ENCODE results near the gene TMEM145. TPM values are rescaled to one million over a fixed set of nuclear protein-coding genes. Genes with fewer than 3 reads are reported as not detected.

Gene TMEM145
- total RNA-seq, 1 donor from 2014 or later = 0.26 TPM

DNA sequence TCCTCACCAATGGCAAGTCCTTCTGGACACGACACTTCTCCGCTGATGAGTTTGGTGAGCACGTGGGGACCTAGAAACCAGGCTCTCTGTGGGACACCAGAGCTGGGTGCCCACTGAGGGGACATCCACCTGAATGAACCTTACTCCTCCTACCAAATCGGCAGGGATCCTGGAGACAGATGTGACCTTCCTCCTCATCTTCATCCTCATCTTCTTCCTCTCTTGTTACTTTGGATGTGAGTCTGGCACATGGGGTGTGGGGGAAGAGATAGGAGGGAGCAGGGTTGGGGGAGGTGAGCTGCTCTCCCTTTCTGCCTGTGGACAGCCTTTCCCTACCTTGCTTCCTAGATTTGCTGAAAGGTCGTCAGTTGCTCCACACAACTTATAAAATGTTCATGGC lies 1.9 kb downstream of the TMEM145 start:
- no peak for DNase-seq (ENCODE audit: low read depth)
- Histone ChIP-seq H3K36me3 (ENCODE audit: control insufficient read depth, insufficient read depth, low read length) (no peaks in the 10 kb centered on the region), H3K27me3 (ENCODE audit: control insufficient read depth, insufficient read depth, low read length) (peaks cover 9% of the 10 kb centered on the region), H3K4me3 (ENCODE audit: low read depth, low read length) (no peak overlapping the region)
- FAIRE-seq = no peak
- TF ChIP-seq, protein P1, sequence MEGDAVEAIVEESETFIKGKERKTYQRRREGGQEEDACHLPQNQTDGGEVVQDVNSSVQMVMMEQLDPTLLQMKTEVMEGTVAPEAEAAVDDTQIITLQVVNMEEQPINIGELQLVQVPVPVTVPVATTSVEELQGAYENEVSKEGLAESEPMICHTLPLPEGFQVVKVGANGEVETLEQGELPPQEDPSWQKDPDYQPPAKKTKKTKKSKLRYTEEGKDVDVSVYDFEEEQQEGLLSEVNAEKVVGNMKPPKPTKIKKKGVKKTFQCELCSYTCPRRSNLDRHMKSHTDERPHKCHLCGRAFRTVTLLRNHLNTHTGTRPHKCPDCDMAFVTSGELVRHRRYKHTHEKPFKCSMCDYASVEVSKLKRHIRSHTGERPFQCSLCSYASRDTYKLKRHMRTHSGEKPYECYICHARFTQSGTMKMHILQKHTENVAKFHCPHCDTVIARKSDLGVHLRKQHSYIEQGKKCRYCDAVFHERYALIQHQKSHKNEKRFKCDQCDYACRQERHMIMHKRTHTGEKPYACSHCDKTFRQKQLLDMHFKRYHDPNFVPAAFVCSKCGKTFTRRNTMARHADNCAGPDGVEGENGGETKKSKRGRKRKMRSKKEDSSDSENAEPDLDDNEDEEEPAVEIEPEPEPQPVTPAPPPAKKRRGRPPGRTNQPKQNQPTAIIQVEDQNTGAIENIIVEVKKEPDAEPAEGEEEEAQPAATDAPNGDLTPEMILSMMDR (IDR thresholded peaks at IDR 0.05; ENCODE audit: insufficient read depth, low read length, severe bottlenecking) = no peak

DNA sequence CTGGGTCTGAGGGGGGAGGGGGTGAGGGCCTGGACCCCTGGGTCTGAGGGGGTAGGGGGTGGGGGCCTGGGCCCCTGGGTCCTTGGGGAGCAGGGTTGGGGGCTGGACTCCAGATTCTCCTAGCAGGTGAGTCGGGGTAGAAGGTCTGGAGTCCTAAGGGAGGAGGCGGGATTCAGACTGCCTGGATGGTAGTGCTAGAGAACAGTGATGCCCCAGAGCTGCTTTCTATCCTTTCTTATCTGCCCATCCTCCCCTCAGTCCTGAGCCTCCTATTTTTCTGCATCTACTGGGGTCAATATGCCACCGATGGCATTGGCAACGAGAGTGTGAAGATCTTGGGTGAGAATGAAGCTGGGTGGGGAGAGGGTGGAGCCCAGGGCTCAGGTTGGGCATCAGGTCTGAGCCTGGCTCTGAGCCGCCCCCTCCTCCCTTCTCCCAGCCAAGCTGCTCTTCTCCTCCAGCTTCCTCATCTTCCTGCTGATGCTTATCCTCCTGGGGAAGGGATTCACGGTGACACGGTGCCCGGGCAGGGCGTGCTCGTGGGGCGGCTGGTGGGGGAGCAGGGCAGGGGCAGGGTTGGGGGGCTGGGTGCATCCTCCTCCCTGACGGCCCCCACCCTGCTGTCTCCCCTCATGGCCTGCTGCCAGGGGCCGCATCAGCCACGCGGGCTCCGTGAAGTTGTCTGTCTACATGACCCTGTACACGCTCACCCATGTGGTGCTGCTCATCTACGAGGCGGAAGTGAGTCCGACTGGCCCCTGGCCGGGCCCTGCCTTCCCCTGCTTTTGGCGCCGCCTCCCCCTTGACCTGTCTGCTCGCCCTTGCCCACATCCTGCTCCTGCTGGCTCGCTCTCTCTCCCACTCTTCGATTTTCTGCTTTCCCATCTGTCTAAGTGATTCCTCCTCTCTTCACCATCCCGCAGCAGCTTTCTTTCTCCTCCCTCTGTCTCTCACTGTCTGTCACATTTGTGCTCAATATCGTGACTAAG lies 3.4 kb downstream of the TMEM145 start:
- no peak overlapping the region for H3K4me3 ChIP-seq (ENCODE audit: low read depth, low read length)
- no peaks in the 10 kb centered on the region for H3K36me3 ChIP-seq (ENCODE audit: control insufficient read depth, insufficient read depth, low read length)
- peaks cover 9% of the 10 kb centered on the region for H3K27me3 ChIP-seq (ENCODE audit: control insufficient read depth, insufficient read depth, low read length)
- TF ChIP-seq, protein P1 (IDR thresholded peaks at IDR 0.05; ENCODE audit: insufficient read depth, low read length, severe bottlenecking) = no peak
- DNase-seq (ENCODE audit: low read depth) = no peak
- no peak for FAIRE-seq

DNA sequence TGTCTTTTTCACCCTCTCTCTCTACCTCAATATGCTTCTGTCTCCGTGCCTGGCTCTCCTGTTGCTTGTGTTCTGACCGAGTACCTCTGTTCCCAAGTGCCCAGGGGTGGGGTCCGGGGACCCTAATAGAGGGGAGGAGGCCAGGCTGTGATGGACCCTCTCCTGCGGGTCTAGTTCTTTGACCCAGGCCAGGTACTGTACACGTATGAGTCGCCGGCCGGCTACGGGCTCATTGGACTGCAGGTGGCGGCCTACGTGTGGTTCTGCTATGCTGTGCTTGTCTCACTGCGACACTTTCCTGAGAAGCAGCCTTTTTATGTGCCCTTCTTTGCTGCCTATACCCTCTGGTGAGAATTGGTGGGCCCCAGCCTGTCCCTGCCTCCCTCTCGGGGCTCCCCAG lies 4.4 kb downstream of the TMEM145 start:
- H3K27me3 ChIP-seq (ENCODE audit: control insufficient read depth, insufficient read depth, low read length) = peaks cover 9% of the 10 kb centered on the region
- no peaks in the 10 kb centered on the region for H3K36me3 ChIP-seq (ENCODE audit: control insufficient read depth, insufficient read depth, low read length)
- TF ChIP-seq, protein P1 (IDR thresholded peaks at IDR 0.05; ENCODE audit: insufficient read depth, low read length, severe bottlenecking) = no peak
- FAIRE-seq = peak; percentile 7
- DNase-seq (ENCODE audit: low read depth) = no peak
- H3K4me3 ChIP-seq (ENCODE audit: low read depth, low read length) = no peak overlapping the region

DNA sequence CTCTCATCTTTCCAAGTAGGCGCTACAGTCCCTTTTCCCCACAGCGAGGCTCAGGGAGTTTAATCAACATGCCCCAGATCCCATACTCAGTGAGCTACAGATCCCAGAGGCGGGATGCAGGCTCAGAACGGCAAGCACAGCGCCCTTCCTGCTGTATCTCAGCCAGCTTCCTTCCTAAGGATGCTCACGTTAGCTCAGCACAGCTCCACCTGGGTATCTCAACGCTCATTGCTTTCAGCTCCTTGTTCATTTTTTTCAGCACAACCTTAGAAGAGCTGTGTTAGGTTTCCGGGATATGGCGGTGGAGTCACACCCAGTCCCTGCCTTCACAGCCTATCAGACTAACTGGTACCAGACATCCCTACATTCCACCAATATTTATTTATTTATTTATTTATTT lies 9.2 kb downstream of the TMEM145 start:
- DNase-seq (ENCODE audit: low read depth) (no peak), FAIRE-seq (peak; percentile 55)
- Histone ChIP-seq H3K4me3 (ENCODE audit: low read depth, low read length) (no peak overlapping the region), H3K36me3 (ENCODE audit: control insufficient read depth, insufficient read depth, low read length) (no peaks in the 10 kb centered on the region), H3K27me3 (ENCODE audit: control insufficient read depth, insufficient read depth, low read length) (peaks cover 6% of the 10 kb centered on the region)
- TF ChIP-seq, protein P1 (IDR thresholded peaks at IDR 0.05; ENCODE audit: insufficient read depth, low read length, severe bottlenecking) = no peak

DNA sequence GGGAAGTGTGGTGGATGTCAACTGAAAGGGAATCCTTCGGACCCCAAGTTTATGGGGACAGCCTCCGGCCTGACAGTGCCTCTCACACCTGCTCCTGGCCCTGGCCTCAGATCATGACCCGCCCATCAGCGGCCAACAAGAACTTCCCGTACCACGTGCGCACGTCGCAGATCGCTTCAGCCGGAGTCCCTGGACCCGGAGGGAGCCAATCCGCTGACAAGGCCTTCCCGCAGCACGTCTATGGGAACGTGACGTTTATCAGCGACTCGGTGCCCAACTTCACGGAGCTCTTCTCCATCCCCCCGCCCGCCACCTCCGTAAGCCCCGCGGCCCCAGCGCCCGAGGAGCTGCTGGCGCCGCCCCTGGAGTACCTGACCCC lies 10.4 kb downstream of the TMEM145 start:
- no peaks in the 10 kb centered on the region for H3K36me3 ChIP-seq (ENCODE audit: control insufficient read depth, insufficient read depth, low read length)
- peaks cover 6% of the 10 kb centered on the region for H3K27me3 ChIP-seq (ENCODE audit: control insufficient read depth, insufficient read depth, low read length)
- no peak for FAIRE-seq
- H3K4me3 ChIP-seq (ENCODE audit: low read depth, low read length) = no peak overlapping the region
- DNase-seq (ENCODE audit: low read depth) = no peak
- TF ChIP-seq, protein P1 (IDR thresholded peaks at IDR 0.05; ENCODE audit: insufficient read depth, low read length, severe bottlenecking) = no peak

Data from bronchial epithelial cell (primary cell).